ENCODE data around the gene TMIGD1. TPM values are rescaled to one million over a fixed set of nuclear protein-coding genes. Genes with fewer than 3 reads are reported as not detected.
A peak's percentile ranks its signal among the peaks of the same experiment; 100 is the strongest.

TMIGD1 gene
- total RNA-seq, 2 experiments from 2014 or later = not detected

DNA sequence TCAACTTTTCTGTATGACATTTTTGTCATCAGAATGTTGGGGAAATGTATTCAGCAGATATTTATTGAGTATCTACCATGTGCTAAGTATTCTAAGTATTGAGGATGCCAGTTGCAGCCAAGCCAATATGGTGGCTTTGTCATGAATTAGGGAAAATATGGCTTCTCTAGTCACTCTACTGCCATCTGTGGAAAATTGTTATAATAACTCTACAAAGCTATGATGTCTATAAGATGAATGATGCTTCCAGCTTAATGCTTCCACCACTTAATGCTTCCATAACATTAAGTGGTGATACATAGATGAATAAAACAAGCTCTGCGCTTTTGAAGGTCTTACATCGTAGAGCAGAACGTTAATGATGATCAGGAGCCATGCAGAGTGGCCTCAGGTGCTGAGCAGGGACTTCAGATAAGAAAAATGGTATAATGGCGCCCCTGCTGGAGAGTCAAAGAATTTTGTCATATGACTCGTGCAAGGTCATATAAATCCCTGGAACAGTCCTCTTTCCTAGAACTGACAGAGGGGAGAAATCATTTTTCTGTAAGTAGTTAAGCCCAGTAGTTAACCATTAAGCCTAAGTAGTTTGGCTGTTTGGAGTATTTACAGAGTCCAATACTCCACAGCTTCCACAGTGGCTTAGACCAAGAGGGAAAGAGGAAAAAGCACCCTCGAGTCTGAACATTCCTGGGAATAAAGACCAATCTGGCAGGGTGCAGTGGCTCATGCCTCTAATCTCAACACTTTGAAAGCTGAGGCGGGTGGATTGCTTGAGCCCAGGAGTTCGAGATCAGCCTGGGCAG, 2.7 kb upstream of the TMIGD1 start:
- Mint-ChIP-seq H3K36me3 (no peaks in the 10 kb centered on the region), H3K4me1 (peaks cover 32% of the 10 kb centered on the region), H3K4me3 (no peak overlapping the region), H3K9me3 (peaks cover 2% of the 10 kb centered on the region), H3K27ac (no peak overlapping the region), H3K27me3 (peaks cover 5% of the 10 kb centered on the region)
- POLR2A ChIA-PET = interaction anchor here (1.0 to 2.2 kb wide), 2 partner anchors 45 to 232 kb away, joined by 3 to 11 read pairs; partner anchors contain the start of gene BLMH
- DNase-seq (no peak), ATAC-seq (ENCODE audit: low read depth) (peak; percentile 32)

DNA sequence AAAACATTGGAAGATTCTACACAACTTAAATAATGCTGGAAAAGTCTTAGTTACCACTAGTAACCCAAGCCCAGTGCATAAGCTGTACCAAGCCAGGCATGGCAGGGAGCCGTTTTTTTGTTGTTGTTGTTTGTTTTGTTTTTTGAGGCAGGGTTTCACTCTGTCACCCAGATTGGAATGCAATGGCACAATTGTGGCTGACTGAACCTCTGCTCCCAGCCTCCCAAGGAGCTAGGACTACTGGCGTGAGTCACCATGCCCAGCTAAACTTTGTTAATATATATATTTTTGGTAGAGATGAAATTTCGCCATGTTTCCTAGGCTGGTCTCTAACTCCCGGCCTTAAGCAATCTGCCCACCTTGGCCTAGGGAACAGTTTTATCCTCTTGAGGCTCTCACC, 564 bp upstream of the TMIGD1 start:
- Mint-ChIP-seq H3K27ac (no peak overlapping the region), H3K27me3 (peaks cover 5% of the 10 kb centered on the region)
- POLR2A ChIA-PET = interaction anchor here (1.3 to 2.2 kb wide), 2 partner anchors 43 to 230 kb away, joined by 4 to 11 read pairs; partner anchors contain the start of gene BLMH

DNA sequence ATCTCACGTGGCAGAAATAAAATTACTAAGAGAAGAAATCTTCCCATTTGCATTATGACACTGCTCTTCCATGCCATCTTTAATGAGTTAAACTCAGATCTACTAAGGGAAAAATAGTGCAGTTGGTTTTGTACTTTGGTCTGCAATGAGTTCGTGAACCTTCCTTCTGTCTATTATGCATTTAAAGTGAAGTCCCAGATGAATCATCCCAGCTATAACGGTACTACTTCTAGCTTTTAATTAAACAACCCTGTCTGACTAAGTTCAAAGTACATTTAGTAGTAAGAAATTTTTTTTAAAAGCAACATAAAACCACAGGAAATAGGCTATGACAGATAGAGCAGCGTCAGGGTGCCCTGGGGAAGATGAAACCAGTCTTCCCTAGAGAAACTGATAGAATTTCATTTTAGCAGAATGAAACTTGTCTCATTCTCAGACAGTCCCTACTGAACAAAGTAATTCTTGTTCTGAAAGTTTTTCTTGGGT, 1.8 kb downstream of the TMIGD1 start:
- DNase-seq (no peak), ATAC-seq (ENCODE audit: low read depth) (peak; percentile 90)
- Mint-ChIP-seq H3K27ac (peak overlapping the region; percentile 82), H3K9me3 (peaks cover 2% of the 10 kb centered on the region), H3K4me3 (peak overlapping the region; percentile 71), H3K36me3 (no peaks in the 10 kb centered on the region), H3K27me3 (no peaks in the 10 kb centered on the region), H3K4me1 (peaks cover 41% of the 10 kb centered on the region)
- POLR2A ChIA-PET = interaction anchor here (0.6 to 0.7 kb wide), 3 partner anchors 27 to 41 kb away, joined by 3 to 4 read pairs (median 3); no protein-coding TSS in a partner anchor

More for the DNA sequence above, 564 bp upstream of the TMIGD1 start:
- H3K9me3 Mint-ChIP-seq = peaks cover 2% of the 10 kb centered on the region
- no peak for DNase-seq
- no peak for ATAC-seq (ENCODE audit: low read depth)
- H3K4me3 Mint-ChIP-seq = no peak overlapping the region
- peaks cover 39% of the 10 kb centered on the region for H3K4me1 Mint-ChIP-seq
- no peaks in the 10 kb centered on the region for H3K36me3 Mint-ChIP-seq

DNA sequence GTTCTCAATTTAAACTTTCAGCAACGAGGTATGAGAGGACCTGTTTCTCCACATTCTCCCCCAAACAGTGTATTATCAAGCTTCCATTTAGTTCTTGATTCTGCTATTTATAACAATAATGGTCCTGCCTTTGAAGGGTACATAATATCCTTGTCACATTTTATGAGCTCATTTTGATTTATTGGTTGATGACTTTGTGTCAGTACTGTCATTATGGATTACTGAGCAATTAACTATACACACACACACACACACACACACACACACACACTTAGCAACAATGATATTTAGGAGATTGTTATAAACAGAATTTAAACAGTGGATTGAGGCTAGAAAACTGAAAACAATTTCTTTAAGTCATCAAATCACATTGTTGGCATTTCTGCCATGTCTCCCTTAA, 7.0 kb downstream of the TMIGD1 start:
- no peak for ATAC-seq (ENCODE audit: low read depth)
- DNase-seq = no peak
- peaks cover 2% of the 10 kb centered on the region for H3K27me3 Mint-ChIP-seq
- POLR2A ChIA-PET = interaction anchor here (0.6 to 1.0 kb wide), 2 partner anchors 15 to 36 kb away, joined by 3 read pairs; no protein-coding TSS in a partner anchor
- H3K36me3 Mint-ChIP-seq = no peaks in the 10 kb centered on the region
- H3K9me3 Mint-ChIP-seq = no peaks in the 10 kb centered on the region
- no peak overlapping the region for H3K27ac Mint-ChIP-seq
- no peak overlapping the region for H3K4me3 Mint-ChIP-seq
- H3K4me1 Mint-ChIP-seq = peaks cover 34% of the 10 kb centered on the region

DNA sequence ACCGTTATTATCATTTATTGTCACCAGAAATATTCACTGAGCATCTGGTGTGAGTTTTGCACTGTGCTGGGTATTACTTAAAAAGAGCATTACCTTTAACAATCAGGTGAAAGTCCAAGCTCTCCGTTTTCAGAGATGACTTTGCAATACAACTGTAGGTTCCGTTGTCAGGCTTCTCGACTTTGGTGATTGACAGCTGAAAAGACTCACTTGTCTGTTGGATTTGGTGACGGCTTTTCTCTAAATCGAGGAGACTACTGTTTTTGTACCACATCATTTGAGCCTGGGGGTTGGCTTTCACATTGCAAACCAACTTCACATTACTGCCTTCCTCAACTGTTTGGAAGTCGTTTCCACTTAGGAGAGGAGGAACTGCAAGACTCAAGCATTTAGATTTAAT, 9.1 kb downstream of the TMIGD1 start:
- DNase-seq = no peak
- H3K27ac Mint-ChIP-seq = no peak overlapping the region
- POLR2A ChIA-PET = no interaction called here
- peaks cover 18% of the 10 kb centered on the region for H3K4me1 Mint-ChIP-seq
- no peaks in the 10 kb centered on the region for H3K9me3 Mint-ChIP-seq
- H3K27me3 Mint-ChIP-seq = peaks cover 2% of the 10 kb centered on the region
- H3K36me3 Mint-ChIP-seq = no peaks in the 10 kb centered on the region
- no peak overlapping the region for H3K4me3 Mint-ChIP-seq
- ATAC-seq (ENCODE audit: low read depth) = no peak

DNA sequence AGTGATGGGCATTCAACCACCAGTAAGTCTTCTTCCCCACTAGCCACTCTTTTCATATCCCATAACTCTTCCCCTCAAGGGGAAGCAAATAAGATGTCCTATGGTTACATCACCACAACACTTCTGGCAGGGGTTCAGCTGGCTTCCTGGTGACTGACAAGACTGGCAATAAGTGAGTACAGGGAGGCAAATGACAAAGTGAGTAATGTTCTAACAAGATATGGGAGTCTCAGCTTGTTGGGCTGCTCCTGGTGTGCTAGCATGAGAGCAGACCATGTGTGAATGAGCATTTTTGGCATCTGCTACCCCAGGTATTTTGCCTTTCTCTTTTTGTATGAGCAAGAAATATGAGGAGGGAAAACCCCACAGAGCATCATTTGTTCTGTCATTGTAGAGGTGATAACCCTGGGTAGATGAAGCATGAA, 9.9 kb downstream of the TMIGD1 start:
- ATAC-seq (ENCODE audit: low read depth) = peak; percentile 56
- peaks cover 16% of the 10 kb centered on the region for H3K4me1 Mint-ChIP-seq

DNA sequence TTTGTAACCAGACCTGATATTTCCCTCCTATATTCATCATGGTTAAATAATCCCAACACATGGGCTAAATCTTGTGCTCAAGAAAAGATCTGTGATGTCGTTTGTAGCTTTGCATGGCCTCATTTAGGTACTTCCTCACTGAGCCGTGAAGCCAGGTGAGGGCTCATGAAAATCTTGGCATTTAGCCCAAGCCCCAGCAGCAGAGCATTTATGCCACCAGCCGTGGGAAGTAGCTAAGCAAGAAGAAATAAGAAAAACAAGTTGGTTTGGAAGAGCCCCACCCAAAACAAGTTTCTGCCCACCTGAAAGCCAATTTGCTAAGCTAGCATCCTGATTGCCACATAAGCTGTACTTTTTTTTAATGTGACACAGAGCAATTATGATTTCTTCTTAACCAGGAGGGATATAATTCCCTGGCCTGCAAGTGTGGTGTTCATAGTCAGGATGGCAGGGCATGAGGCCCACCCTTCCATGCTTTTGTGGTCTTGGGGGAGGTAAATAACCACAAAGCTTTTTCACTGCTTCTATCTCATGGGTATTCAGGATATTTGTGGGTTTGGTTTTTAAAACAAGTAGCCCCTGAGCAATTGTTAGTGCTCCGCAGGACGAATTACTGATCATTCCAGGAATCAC, 10.5 kb downstream of the TMIGD1 start:
- H3K27ac Mint-ChIP-seq = peak overlapping the region; percentile 24
- peaks cover 2% of the 10 kb centered on the region for H3K27me3 Mint-ChIP-seq
- peak overlapping the region; percentile 48 for H3K4me3 Mint-ChIP-seq
- POLR2A ChIA-PET = interaction anchor here (1.0 to 1.2 kb wide), 2 partner anchors 10 to 31 kb away, joined by 3 read pairs; no protein-coding TSS in a partner anchor
- peaks cover 16% of the 10 kb centered on the region for H3K4me1 Mint-ChIP-seq
- ATAC-seq (ENCODE audit: low read depth) (peak; percentile 26), DNase-seq (no peak)
- H3K36me3 Mint-ChIP-seq = no peaks in the 10 kb centered on the region
- no peaks in the 10 kb centered on the region for H3K9me3 Mint-ChIP-seq

More for the DNA sequence above, 9.9 kb downstream of the TMIGD1 start:
- peak overlapping the region; percentile 18 for H3K27ac Mint-ChIP-seq
- no peak for DNase-seq
- H3K27me3 Mint-ChIP-seq = peaks cover 2% of the 10 kb centered on the region
- H3K4me3 Mint-ChIP-seq = peak overlapping the region; percentile 48
- no peaks in the 10 kb centered on the region for H3K36me3 Mint-ChIP-seq
- POLR2A ChIA-PET = interaction anchor here (1.0 to 1.2 kb wide), 2 partner anchors 9 to 32 kb away, joined by 3 read pairs; no protein-coding TSS in a partner anchor
- H3K9me3 Mint-ChIP-seq = no peaks in the 10 kb centered on the region

DNA sequence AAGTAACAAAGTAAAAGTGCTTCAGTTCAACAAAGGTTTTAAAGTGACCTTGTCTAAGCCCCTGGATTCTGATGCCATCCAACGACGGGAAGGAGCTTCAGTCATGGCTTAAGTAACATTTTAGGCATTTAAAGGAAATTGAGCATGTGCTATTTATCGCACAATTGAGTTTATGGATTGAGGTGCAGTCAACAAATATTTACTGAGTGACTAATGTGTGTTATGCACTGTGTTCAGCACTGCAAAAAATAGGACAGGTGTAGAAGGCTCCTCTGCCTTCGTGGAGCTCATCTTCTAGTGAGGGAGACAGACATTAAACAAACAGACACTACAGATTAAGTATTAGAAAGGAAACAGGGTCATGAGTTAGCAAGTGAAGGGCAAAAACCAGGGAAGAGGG, 12.5 kb downstream of the TMIGD1 start:
- Mint-ChIP-seq H3K27me3 (peaks cover 5% of the 10 kb centered on the region), H3K36me3 (no peaks in the 10 kb centered on the region), H3K4me3 (no peak overlapping the region), H3K9me3 (no peaks in the 10 kb centered on the region), H3K4me1 (peaks cover 18% of the 10 kb centered on the region), H3K27ac (no peak overlapping the region)
- POLR2A ChIA-PET = no interaction called here
- ATAC-seq (ENCODE audit: low read depth) (no peak), DNase-seq (no peak)

DNA sequence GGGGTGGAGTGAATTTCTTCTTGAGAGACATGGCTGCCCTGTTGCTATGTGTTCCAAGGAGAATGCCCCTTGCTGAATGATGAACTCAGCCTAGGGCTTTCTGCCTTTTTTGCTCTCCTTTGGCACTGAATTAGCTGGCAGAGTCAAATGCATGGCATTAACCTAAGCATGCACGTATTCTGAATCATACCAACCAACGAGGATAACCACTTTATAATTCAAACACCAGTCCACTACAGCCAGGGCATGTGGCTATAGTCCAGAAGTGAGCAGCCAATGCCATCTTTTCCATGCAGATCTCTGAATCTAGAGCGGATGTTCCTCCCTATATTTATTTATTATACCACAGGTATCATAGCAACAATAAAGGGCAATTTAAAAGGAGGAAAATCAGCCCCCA, 15.7 kb downstream of the TMIGD1 start:
- Mint-ChIP-seq H3K27ac (no peak overlapping the region), H3K4me1 (peaks cover 6% of the 10 kb centered on the region), H3K27me3 (peaks cover 20% of the 10 kb centered on the region), H3K9me3 (no peaks in the 10 kb centered on the region), H3K36me3 (no peaks in the 10 kb centered on the region), H3K4me3 (no peak overlapping the region)
- POLR2A ChIA-PET = no interaction called here
- DNase-seq (no peak), ATAC-seq (ENCODE audit: low read depth) (no peak)

DNA sequence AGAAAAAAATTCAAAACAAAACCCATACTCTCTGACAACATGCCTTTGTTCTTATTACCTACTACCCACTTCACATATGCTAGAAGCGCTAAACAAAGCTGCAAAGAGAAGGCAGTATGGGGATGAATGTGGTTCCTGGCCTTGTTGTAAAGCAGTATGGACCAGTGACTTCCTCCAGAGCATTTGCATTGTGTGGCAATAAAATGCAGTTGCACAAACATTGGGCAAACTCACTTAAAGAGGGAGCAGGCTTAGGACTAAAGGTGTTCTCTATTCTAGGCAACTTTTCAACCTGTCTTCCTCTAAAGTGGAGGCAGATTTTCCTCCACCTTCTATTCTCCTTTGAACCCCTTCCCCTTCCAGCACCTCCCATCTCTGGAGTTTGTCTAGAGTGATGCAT, 17.1 kb downstream of the TMIGD1 start:
- ATAC-seq (ENCODE audit: low read depth) (no peak), DNase-seq (no peak)
- H3K27ac Mint-ChIP-seq = no peak overlapping the region
- POLR2A ChIA-PET = no interaction called here
- peaks cover 20% of the 10 kb centered on the region for H3K27me3 Mint-ChIP-seq
- H3K9me3 Mint-ChIP-seq = no peaks in the 10 kb centered on the region
- H3K4me1 Mint-ChIP-seq = peaks cover 3% of the 10 kb centered on the region
- H3K36me3 Mint-ChIP-seq = no peaks in the 10 kb centered on the region
- H3K4me3 Mint-ChIP-seq = no peak overlapping the region

DNA sequence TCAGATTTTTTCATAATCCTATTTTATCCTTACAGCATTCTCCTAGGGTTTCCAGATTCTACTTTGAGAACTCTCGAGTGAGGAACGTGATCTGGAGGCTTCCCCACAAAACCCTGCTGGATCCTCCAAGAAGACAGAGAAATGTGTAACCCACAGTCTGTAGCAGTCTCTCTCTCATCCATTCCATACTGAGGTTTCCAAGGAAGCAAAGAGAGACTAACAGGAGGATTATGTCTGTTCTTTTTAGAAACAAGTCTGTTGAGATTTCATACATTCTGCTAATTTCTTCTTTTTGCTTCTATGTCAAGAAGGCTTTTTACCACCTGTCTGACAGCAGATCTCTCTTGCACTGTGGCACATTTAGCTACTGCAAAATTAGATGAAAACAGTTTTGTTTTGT, 18.8 kb downstream of the TMIGD1 start:
- Mint-ChIP-seq H3K4me1 (peaks cover 3% of the 10 kb centered on the region), H3K9me3 (no peaks in the 10 kb centered on the region), H3K27ac (no peak overlapping the region), H3K36me3 (no peaks in the 10 kb centered on the region), H3K4me3 (no peak overlapping the region), H3K27me3 (peaks cover 20% of the 10 kb centered on the region)
- ATAC-seq (ENCODE audit: low read depth) (no peak), DNase-seq (no peak)
- POLR2A ChIA-PET = no interaction called here

DNA sequence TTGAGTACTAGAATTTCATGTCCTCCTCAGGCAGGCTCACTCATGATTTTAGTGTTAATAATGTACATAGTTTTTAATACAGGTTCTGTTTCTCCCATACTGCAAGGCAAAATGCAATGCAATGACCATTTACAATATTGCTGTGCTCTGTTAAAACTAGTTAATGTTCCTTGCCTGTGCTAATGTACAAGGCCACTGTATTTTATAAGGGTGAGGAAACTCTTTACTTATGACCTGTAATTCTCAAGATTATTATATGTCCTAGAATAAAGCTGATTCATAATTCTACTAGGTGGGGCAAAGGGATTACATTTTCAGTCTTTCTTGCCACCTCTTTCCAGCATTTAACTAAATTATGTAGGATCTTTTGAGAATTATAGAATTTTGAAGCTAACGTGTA, 19.4 kb downstream of the TMIGD1 start:
- DNase-seq = no peak
- Mint-ChIP-seq H3K27me3 (peaks cover 20% of the 10 kb centered on the region), H3K4me3 (no peak overlapping the region), H3K27ac (no peak overlapping the region), H3K4me1 (peaks cover 2% of the 10 kb centered on the region), H3K9me3 (no peaks in the 10 kb centered on the region), H3K36me3 (no peaks in the 10 kb centered on the region)
- POLR2A ChIA-PET = no interaction called here
- no peak for ATAC-seq (ENCODE audit: low read depth)

DNA sequence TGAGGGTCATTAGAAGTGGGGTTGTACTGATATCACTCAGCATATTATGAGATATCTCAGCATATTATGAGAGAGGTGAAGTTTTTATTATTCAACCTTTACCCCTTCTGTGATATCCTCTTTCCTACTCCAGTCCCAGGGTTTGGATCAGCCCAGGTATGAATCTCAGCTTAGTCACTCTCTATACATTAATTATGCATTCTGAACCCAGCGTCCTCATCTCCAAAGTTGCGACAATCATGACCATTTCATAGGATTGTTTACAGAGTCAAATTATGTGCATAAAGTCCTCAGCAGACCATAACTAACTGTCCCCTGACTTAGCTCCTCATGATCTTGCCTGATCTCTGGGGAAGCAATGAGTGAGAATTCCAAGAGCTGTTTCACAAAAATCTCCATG, 21.6 kb downstream of the TMIGD1 start:
- ATAC-seq (ENCODE audit: low read depth) (no peak), DNase-seq (no peak)
- Mint-ChIP-seq H3K27ac (no peak overlapping the region), H3K9me3 (no peaks in the 10 kb centered on the region), H3K36me3 (no peaks in the 10 kb centered on the region), H3K4me1 (no peaks in the 10 kb centered on the region), H3K27me3 (peaks cover 21% of the 10 kb centered on the region), H3K4me3 (no peak overlapping the region)
- POLR2A ChIA-PET = interaction anchor here (1.2 kb wide), 1 partner anchor 14 kb away, joined by 3 read pairs; no protein-coding TSS in a partner anchor

Measured in activated naive CD8-positive, alpha-beta T cell treated with anti-CD3 and anti-CD28 coated beads, Interleukin-2, amount 10 ng/mL, durations not matched to agents 7 days and 5 days (primary cell).